NCI-H1694 treated with DMSO at 0.1 percent for 48 hours (cell line): Measurements from ENCODE around the gene CCDC146.
"Not testable (repeated sequence)": the region's sequence is repeated elsewhere in the genome, so short reads cannot be mapped to it uniquely, and the experiment has no call there.

ENCODE experiments used
- DNase-seq: peaks from one replicate; lab custom pipeline; 2025; lab: John Stamatoyannopoulos, UW

CCDC146 gene

GRCh38 chr7:77246026-77246640 is 123.7 kb downstream of the CCDC146 start:
- no peak for DNase-seq

- peak; percentile 50 for DNase-seq
Measured at GRCh38 chr7:77247206-77247850, 124.9 kb downstream of the CCDC146 start.

DNA sequence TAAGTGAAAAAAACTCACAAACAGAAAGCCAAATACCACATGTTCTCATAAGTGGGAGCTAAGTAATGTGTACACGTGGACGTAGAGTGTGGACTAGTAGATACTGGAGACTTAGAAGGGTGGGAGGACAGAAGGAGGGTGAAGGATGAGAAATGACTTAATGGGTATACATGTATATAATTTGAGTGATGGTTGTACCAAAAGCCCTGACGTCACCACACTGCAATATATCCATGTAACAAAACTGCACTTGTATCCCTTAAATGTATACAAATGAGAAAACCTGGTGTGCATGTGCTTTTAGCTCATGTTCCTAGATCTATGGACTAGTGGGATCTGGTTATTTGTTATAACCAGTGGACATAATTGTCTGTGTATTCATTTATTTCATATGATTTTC is 125.7 kb downstream of the CCDC146 start:
- DNase-seq = no peak

- DNase-seq = no peak
Measured at GRCh38 chr7:77252506-77252905, 130.1 kb downstream of the CCDC146 start.

GRCh38 chr7:77253151-77253550 is 130.7 kb downstream of the CCDC146 start:
- no peak for DNase-seq

- no peak for DNase-seq
Measured at GRCh38 chr7:77254429-77254828, 132.0 kb downstream of the CCDC146 start.

GRCh38 chr7:77254915-77255314 is 132.5 kb downstream of the CCDC146 start:
- no peak for DNase-seq

GRCh38 chr7:77258014-77258413 is 135.6 kb downstream of the CCDC146 start:
- no peak for DNase-seq

GRCh38 chr7:77258593-77258992 is 136.2 kb downstream of the CCDC146 start:
- DNase-seq = peak; percentile 89

- no peak for DNase-seq
Measured at GRCh38 chr7:77262316-77262715, 139.9 kb downstream of the CCDC146 start.

DNA sequence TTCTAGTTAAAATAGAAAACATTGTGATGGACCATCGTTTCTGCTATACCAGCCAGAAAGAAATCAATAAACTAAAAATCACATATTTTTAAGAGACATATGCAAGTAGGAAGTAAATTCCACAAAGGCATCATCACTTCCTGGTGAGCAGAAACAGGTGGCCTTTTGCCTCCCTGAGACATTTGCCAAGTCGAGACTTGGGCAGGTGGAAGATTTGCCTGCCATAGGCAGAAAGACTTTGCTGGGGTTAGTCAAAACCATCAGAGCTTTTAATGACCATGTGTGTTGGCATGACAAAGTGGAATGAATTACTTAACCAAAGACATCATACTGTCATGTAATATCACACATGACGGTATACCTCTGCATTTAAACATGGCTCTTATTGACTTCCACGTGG is 143.3 kb downstream of the CCDC146 start:
- DNase-seq = no peak

GRCh38 chr7:77266291-77266794 is 143.9 kb downstream of the CCDC146 start:
- no peak for DNase-seq

DNA sequence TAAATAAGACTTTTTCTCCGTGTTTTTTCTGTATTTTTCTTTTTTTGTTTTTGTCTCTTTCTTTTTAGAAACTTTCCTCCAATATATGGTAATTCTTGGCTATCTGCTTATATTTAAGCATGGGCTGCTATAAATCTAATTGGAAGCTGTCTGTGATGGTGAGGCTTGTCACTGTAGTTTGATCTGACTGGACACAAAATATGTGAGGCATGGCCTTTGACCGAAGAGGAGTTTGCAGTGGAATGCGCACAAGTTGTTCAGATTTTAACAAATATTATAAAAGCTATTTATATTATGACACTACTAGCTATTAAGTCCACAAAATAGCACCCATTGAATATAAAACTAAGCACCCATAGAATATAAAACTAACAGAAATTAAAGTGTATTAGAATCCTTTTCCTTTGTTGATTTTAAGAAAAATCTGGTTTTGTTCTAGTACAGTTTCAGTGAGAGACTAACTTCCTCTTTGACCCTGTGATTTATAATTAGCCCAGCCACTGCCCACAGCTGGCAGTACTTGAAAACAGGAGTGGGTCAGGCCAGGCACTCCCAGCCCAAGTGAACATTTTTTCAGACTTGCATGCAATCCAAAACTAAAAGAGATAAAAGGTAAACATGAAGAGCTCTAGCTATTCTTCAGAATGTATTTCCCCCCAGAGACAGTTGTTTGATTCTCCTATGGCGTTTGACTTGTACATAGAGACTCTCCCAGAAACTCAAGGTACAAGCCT is 147.1 kb downstream of the CCDC146 start:
- DNase-seq = no peak

GRCh38 chr7:77270094-77270480 is 147.7 kb downstream of the CCDC146 start:
- no peak for DNase-seq

DNA sequence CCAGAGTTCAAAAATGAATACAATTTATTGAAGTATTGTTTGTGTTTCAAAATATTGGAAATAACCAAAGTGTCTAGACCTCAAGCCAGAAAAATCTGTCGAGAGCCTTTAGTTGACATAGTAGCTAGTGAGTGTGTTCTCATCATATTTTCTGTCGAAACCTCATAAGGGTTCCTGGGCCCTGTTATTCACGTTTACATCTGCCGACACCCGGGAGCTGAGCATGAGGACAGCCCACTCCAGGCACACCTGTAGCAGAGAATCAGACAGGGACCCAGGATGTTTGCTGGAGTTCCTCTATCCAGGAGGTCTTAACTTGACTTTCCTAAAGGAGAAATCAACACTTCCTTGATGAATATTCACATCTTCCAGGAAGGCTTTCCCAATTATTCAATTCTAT is 149.4 kb downstream of the CCDC146 start:
- DNase-seq = no peak

GRCh38 chr7:77275663-77276062 is 153.2 kb downstream of the CCDC146 start:
- DNase-seq = not testable (repeated sequence)

DNA sequence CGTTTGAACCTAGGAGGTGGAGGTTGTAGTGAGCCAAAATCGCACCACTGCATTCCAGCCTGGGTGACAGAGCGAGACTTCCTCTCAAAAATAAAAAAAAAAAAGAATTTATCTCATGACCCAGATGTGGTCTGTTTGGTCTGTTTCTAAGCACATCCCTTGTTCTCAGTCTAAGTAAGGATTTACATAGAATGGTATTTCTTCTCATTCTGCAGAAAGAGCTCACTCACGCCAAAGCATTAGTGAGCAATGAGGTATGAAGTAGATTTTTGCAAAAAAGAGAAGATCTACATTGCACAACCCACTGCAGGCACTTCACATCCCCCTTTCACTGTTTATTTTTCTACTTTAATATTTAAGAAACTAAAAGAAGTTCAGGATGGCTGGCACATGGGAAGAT is 153.7 kb downstream of the CCDC146 start:
- DNase-seq = no peak

DNA sequence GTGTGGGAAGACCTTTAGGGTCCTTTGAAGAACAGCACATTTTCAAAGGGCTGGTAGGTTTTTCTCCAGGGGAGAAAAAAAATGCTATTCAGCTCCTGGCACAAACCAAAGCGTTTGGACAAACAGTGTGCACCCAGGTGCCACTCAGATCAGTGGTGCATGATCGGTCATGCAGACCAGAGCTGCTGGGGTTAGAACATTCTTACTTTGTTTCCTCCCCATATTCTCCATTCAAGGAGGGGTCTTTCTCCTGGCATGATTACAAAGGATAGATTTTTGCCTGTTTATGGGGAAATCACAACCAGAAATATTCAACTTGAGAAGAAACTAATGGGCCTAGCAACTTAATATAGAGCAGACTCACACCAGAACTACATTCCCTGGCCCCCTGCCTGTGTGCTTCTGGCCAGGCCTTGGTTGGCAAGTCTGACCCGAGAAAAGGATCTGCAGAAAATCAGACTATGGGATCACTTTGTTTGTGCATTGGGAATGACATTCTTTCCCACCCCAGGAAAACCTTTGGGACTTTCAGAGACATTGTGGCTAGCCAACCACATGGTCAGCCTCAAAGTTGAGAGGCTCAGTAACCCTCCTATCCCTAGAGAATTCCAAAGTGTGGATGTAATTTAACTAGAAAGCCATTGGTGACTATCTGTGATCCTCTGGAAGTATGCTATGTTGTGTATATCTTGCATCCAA is 159.5 kb downstream of the CCDC146 start:
- DNase-seq = no peak

DNA sequence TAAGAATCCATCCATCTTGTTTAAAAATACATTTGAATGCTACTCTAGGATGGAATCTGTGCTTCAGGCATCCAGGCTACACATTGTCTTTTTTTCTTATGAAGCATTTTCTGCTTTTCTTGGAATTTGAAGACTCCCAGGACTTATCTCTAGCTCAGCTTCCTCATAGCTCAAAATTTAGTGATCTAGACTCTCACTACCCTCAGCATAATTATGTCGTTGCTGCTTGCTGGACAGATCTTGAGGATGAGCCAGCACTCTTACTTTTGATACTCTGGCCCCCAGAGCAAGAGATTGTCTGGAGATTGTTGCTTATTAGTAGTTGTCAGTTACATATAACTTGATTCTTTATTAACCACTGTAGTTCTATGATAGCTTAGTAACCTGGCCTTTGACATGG is 160.5 kb downstream of the CCDC146 start:
- DNase-seq = no peak

DNA sequence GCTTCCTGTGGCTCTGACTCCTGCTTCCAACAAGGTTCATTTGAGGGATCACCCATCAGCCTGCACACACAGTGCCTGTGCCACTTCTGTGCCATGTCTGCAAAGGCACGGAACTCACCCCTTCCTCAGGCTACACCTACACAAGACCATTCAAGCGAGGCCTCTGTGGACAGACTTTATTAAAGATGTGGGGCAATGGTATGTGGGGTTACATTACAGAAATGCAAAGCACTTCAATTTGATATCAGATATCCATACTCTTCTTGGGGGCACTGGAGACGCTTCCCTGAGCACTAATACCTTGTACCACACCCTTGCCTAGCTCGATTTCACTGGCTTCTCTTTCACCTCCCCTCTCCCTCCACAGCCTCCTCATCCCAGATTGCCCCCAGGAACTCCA is 161.6 kb downstream of the CCDC146 start:
- no peak for DNase-seq

GRCh38 chr7:77284616-77285015 is 162.2 kb downstream of the CCDC146 start:
- no peak for DNase-seq

DNA sequence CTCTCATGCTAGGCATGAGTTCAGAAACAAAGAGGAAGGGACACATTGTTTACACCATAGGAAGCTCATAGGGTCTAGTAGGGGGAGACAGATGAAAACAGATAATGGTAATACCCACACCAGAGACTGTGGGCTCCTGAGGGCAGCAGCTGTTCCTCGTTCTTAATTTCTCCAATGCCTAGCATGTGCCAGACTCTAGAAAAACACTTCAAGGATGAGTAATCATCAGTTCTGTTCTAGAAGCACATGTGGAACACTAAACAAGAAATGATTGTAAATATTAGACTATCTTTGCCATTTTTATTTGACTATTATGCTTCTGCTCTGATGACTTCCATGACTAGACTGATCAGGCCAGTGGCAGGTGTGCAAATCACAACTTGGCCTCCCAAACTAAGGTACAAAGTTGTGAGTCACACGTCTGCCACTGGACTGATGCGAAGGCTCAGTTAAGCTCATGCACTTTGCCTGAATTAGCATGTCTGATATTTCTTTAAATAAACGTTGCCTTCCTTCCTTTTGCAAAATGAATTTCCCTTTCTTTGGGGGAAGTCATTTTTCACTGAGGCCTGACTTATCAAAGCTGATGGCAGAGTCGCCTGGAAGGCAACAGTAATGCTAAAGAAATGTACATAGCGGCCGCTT is 166.4 kb downstream of the CCDC146 start:
- DNase-seq = no peak
